Measurements from ENCODE around the gene ATF7.

ATF7 gene

GRCh38 chr12:53513712-53514410, 112.3 kb downstream of the ATF7 start:
- H3K9me3 Mint-ChIP-seq = no peaks in the 10 kb centered on the region
- H3K27me3 Mint-ChIP-seq = no peaks in the 10 kb centered on the region
- no peak for ATAC-seq
- DNase-seq = no peak
- peaks cover 2% of the 10 kb centered on the region for H3K4me1 Mint-ChIP-seq
- H3K4me3 Mint-ChIP-seq = no peak overlapping the region
- H3K27ac Mint-ChIP-seq = peak overlapping the region in 1 of 2 donors; percentile 4

DNA sequence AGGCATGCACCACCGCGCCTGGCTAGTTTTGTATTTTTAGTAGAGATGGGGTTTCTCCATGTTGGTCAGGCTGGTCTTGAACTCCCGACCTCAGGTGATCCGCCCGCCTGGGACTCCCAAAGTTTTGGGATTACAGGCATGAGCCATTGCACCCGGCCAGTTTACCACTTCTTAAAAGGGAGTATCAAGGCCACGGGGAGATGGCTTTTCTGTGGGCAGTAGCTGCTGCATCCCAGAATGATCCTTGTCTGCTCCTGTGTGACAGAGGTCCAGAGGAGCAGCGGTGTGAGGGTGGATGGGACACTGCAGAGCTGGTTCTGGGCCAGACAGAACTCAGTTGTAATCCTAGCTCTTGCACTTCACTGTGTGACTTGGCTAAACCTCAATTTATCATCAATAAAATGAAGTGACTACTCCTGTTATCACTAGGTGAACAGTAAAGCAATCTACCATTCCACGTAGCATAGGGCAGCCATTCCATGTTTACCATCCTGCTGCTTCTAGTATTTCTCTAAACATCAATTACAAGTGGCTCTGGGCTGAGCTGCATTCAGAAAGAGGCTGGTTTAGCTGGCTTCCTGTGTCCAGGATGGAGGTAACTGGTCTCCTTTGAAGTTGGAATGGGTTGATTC, 115.9 kb downstream of the ATF7 start:
- DNase-seq (no peak), ATAC-seq (no peak)
- H3K9me3 Mint-ChIP-seq = no peaks in the 10 kb centered on the region
- H3K4me1 Mint-ChIP-seq = peaks cover 8% of the 10 kb centered on the region
- H3K27me3 Mint-ChIP-seq = no peaks in the 10 kb centered on the region
- H3K27ac Mint-ChIP-seq = no peak overlapping the region
- H3K4me3 Mint-ChIP-seq = no peak overlapping the region

GRCh38 chr12:53508534-53509170, 117.5 kb downstream of the ATF7 start:
- ATAC-seq = peak; percentile 96
- H3K4me3 Mint-ChIP-seq = no peak overlapping the region

GRCh38 chr12:53507603-53507885, 118.6 kb downstream of the ATF7 start:
- Mint-ChIP-seq H3K9me3 (no peaks in the 10 kb centered on the region), H3K27me3 (no peaks in the 10 kb centered on the region), H3K4me1 (peaks cover 25% of the 10 kb centered on the region), H3K4me3 (no peak overlapping the region), H3K27ac (peak overlapping the region in 1 of 2 donors; percentile 24)
- ATAC-seq (no peak), DNase-seq (no peak)

More at GRCh38 chr12:53508534-53509170, 117.5 kb downstream of the ATF7 start:
- Mint-ChIP-seq H3K9me3 (no peaks in the 10 kb centered on the region), H3K27me3 (no peaks in the 10 kb centered on the region), H3K27ac (peak overlapping the region in 1 of 2 donors; percentile 72), H3K4me1 (peaks cover 20% of the 10 kb centered on the region)
- DNase-seq = peak; percentile 80 to 85

GRCh38 chr12:53506881-53507602, 119.1 kb downstream of the ATF7 start, which contains the start of gene NPFF:
Gene NPFF, minus strand, starts transcription at chr12:53507484. Its CDS starts 10 bp downstream, at chr12:53507474.
- peak within 1 kb of the TSS in 1 of 2 donors; percentile 24 for H3K27ac Mint-ChIP-seq
- DNase-seq (peak in 1 of 2 donors; percentile 8), ATAC-seq (no peak)
- no peak within 1 kb of the TSS for H3K4me3 Mint-ChIP-seq
- no peaks in the 10 kb centered on the region for H3K27me3 Mint-ChIP-seq
- H3K4me1 Mint-ChIP-seq = peaks cover 30% of the 10 kb centered on the region
- no peaks in the 10 kb centered on the region for H3K9me3 Mint-ChIP-seq

DNA sequence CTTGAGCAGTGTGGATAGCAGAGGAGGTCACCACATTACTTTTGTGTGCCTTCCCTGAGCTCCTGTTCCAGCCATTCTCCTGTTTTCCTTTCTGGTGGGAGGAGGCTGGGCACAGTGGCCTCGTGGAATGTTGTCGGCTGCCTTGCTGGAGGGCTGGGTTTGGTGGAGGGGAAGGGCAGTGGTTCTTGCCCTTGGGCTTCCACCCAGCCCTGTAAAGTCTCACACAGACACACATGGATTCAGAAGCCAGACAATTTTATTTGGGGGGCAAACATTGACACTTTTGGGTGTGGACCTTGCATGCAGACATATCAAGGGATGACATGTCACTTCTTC, 119.8 kb downstream of the ATF7 start:
- Mint-ChIP-seq H3K27me3 (no peaks in the 10 kb centered on the region), H3K9me3 (no peaks in the 10 kb centered on the region), H3K4me1 (peaks cover 35% of the 10 kb centered on the region), H3K27ac (no peak overlapping the region), H3K4me3 (no peak overlapping the region)
- no peak for ATAC-seq
- DNase-seq = no peak

DNA sequence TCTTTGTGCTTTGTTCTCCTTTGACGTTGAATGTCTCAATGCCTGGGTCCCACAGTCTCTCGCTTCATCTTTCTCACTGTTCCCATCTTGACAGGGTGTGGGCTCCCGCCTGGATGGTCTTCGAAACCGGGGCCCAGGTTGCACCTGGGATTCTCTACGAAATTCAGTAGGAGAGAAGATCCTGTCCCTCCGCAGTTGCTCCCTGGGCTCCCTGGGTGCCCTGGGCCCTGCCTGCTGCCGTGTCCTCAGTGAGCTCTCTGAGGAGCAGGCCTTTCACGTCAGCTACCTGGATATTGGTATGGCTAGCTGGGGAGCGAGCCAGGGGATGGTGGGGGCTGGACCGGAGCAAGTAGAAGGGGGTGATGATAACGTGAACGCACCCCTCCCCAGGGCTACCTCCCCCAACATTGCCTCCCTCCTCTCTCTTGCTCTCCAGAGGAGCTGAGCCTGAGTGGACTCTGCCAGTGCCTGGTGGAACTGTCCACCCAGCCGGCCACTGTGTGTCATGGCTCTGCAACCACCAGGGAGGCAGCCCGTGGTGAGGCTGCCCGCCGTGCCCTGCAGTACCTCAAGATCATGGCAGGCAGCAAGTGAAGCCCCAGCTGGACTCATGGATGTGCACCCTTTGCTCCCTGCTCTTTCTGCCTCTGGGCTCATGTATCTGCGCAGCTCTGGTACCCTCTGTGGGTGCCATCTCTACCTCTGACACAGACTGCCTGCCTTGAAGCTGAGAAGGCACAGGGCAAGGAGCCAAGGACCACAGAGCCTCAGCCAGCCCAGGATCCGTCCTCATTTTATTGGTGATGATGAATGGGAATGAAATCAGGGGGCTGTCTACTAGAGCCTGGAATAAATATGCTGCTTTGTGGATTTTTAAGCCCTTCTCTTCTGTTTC, 120.4 kb downstream of the ATF7 start:
- DNase-seq (no peak), ATAC-seq (no peak)
- H3K9me3 Mint-ChIP-seq = no peaks in the 10 kb centered on the region
- peaks cover 35% of the 10 kb centered on the region for H3K4me1 Mint-ChIP-seq
- H3K4me3 Mint-ChIP-seq = peak overlapping the region in 1 of 2 donors; percentile 8
- H3K27me3 Mint-ChIP-seq = no peaks in the 10 kb centered on the region
- peak overlapping the region in 1 of 2 donors; percentile 74 for H3K27ac Mint-ChIP-seq

- H3K27me3 Mint-ChIP-seq = no peaks in the 10 kb centered on the region
- no peak overlapping the region for H3K4me3 Mint-ChIP-seq
- ATAC-seq (no peak), DNase-seq (no peak)
- no peaks in the 10 kb centered on the region for H3K9me3 Mint-ChIP-seq
- H3K4me1 Mint-ChIP-seq = peaks cover 38% of the 10 kb centered on the region
- peak overlapping the region in 1 of 2 donors; percentile 95 for H3K27ac Mint-ChIP-seq
These were observed 121.1 kb downstream of the ATF7 start for GRCh38 chr12:53505086-53505485.

DNA sequence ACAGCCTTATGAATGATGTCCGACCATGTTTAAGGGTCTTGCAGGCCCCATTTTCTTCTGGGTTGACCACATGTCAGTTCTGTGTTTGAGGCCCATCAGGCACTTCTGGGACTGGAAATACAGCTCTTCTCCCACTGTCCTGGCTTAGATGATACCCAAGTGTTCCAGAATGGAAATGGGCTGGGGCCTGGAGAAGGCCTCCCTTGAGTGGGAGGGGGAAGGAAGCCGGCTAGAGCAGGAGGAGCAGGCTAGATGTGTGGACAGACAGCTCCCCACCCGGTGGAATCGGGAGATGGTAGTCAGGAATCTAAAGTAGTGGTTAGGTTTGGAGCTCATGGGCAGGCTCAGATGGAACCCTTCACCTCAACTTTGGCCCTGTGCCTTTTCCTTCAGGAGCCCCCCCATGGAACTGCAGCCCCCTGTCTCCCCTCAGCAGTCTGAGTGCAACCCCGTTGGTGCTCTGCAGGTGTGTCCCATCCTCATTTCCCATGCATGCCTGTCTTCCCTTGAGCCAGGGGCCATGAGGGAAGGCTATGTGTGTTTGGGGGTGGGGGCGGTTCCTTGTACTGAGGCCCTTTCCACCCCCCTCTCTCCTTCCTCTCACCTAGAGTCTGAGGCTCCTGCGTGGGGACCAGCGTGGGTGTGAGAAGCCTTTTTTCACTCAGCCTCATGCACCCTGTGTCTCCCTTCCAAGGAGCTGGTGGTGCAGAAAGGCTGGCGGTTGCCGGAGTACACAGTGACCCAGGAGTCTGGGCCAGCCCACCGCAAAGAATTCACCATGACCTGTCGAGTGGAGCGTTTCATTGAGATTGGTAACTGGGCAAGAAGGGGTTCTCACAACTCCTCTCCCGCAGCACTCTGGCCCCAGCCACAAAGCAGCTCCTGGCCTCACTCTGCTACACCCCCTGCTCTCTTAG, 121.9 kb downstream of the ATF7 start:
- no peaks in the 10 kb centered on the region for H3K9me3 Mint-ChIP-seq
- peak overlapping the region; percentile 40 to 95 for H3K27ac Mint-ChIP-seq
- DNase-seq (no peak), ATAC-seq (no peak)
- peaks cover 43% of the 10 kb centered on the region for H3K4me1 Mint-ChIP-seq
- no peak overlapping the region for H3K4me3 Mint-ChIP-seq
- no peaks in the 10 kb centered on the region for H3K27me3 Mint-ChIP-seq

GRCh38 chr12:53502983-53503728, 123.0 kb downstream of the ATF7 start:
- ATAC-seq (no peak), DNase-seq (no peak)
- Mint-ChIP-seq H3K4me3 (peak overlapping the region in 1 of 2 donors; percentile 45), H3K4me1 (peaks cover 46% of the 10 kb centered on the region), H3K9me3 (no peaks in the 10 kb centered on the region), H3K27me3 (no peaks in the 10 kb centered on the region), H3K27ac (no peak overlapping the region)

- Mint-ChIP-seq H3K4me3 (peak overlapping the region; percentile 84 to 95), H3K27ac (no peak overlapping the region), H3K27me3 (no peaks in the 10 kb centered on the region), H3K4me1 (peaks cover 55% of the 10 kb centered on the region), H3K9me3 (no peaks in the 10 kb centered on the region)
- no peak for DNase-seq
- no peak for ATAC-seq
These were observed 123.9 kb downstream of the ATF7 start for GRCh38 chr12:53502331-53502730.

GRCh38 chr12:53501615-53502181, 124.5 kb downstream of the ATF7 start:
- peak overlapping the region; percentile 91 to 99 for H3K27ac Mint-ChIP-seq
- ATAC-seq = no peak

More at GRCh38 chr12:53501615-53502181, 124.5 kb downstream of the ATF7 start:
- Mint-ChIP-seq H3K9me3 (no peaks in the 10 kb centered on the region), H3K27me3 (no peaks in the 10 kb centered on the region), H3K4me3 (peak overlapping the region; percentile 84 to 95), H3K4me1 (peaks cover 58% of the 10 kb centered on the region)
- DNase-seq = no peak

Data from stimulated activated naive CD8-positive, alpha-beta T cell treated with anti-CD3 and anti-CD28 coated beads, Interleukin-15, amount 100 ng/mL, for 72 hours (primary cell).